ENCODE results near the gene PPP1R13L. TPM values are rescaled to one million over a fixed set of nuclear protein-coding genes. Genes with fewer than 3 reads are reported as not detected.
A peak's percentile ranks its signal among the peaks of the same experiment; 100 is the strongest.

The PPP1R13L gene
- total RNA-seq, 1 experiment from 2014 or later: 27.5 TPM

- TF ChIP-seq ARID4B (CRISPR knock-in tag; IDR thresholded peaks at IDR 0.05; ENCODE audit: borderline replicate concordance): no peak
- no peak for TF ChIP-seq HMGA2 (CRISPR knock-in tag; IDR thresholded peaks at IDR 0.05)
- no peak for TF ChIP-seq GTF2I (CRISPR knock-in tag; conservative IDR thresholded peaks at IDR 0.05)
- no peak for TF ChIP-seq CBFB (CRISPR knock-in tag; IDR thresholded peaks at IDR 0.05; ENCODE audit: low read depth)
- no peak for TF ChIP-seq ZNF121 (CRISPR knock-in tag; IDR thresholded peaks at IDR 0.05)
- no peak for TF ChIP-seq ZNF281 (CRISPR knock-in tag; IDR thresholded peaks at IDR 0.05)
Measured at GRCh38 chr19:45442778-45443461, 38.1 kb upstream of the PPP1R13L start (continued).

- DNase-seq (ENCODE audit: low spot score): no peak
- peaks cover 31% of the 10 kb centered on the region for H3K4me1 Mint-ChIP-seq
- POLR2A ChIA-PET: no interaction called here
- no peaks in the 10 kb centered on the region for H3K36me3 Mint-ChIP-seq
- ATAC-seq: no peak
- H3K9me3 Mint-ChIP-seq: peaks cover under 1% of the 10 kb centered on the region
- H3K27me3 Mint-ChIP-seq (ENCODE audit: low read depth): peaks cover 45% of the 10 kb centered on the region
- no peak for TF ChIP-seq ZNF232 (CRISPR knock-in tag; IDR thresholded peaks at IDR 0.05)
- no peak for TF ChIP-seq OVOL2 (CRISPR knock-in tag; IDR thresholded peaks at IDR 0.05; ENCODE audit: borderline replicate concordance)
- no peak overlapping the region for H3K27ac Mint-ChIP-seq
- CTCF ChIA-PET: interaction anchor here (1.3 to 8.1 kb wide), 2 partner anchors 36 to 43 kb away, joined by 7 to 125 read pairs; no protein-coding TSS in a partner anchor
- H3K4me3 Mint-ChIP-seq: peak overlapping the region; percentile 92
Measured at GRCh38 chr19:45442408-45442777, 37.5 kb upstream of the PPP1R13L start.

- ChIA-PET POLR2A (interaction anchor here (1.0 to 2.9 kb wide), 2 partner anchors 28 to 37 kb away, joined by 4 to 28 read pairs; no protein-coding TSS in a partner anchor), CTCF (interaction anchor here (0.6 to 8.1 kb wide), 17 partner anchors 10 to 376 kb away, joined by 3 to 325 read pairs (median 8); partner anchors contain the start of genes FOSB, PPP1R13L and RTN2)
- Mint-ChIP-seq H3K27ac (peak overlapping the region; percentile 29), H3K4me3 (peak overlapping the region; percentile 69), H3K9me3 (peaks cover 3% of the 10 kb centered on the region), H3K4me1 (peaks cover 31% of the 10 kb centered on the region), H3K27me3 (ENCODE audit: low read depth) (peaks cover 38% of the 10 kb centered on the region), H3K36me3 (no peaks in the 10 kb centered on the region)
- DNase-seq (ENCODE audit: low spot score) (no peak), ATAC-seq (peak; percentile 10; the same call in 1 of the 2 replicates)
- TF ChIP-seq E2F4 (CRISPR knock-in tag; IDR thresholded peaks at IDR 0.05; ENCODE audit: borderline replicate concordance, low read depth) (no peak), RORB (CRISPR knock-in tag; IDR thresholded peaks at IDR 0.05) (no peak), GTF2I (CRISPR knock-in tag; conservative IDR thresholded peaks at IDR 0.05) (no peak), ZNF121 (CRISPR knock-in tag; IDR thresholded peaks at IDR 0.05) (no peak), HMGXB4 (CRISPR knock-in tag; IDR thresholded peaks at IDR 0.05) (no peak)
Measured at GRCh38 chr19:45440873-45441654, 36.2 kb upstream of the PPP1R13L start.

All from WTC11 (cell line).